ENCODE data around the gene TXNL4A. TPM values are rescaled to one million over a fixed set of nuclear protein-coding genes. Genes with fewer than 3 reads are reported as not detected.
"Not testable (repeated sequence)": the region's sequence is repeated elsewhere in the genome, so short reads cannot be mapped to it uniquely, and the experiment has no call there.

TXNL4A gene
- 78.2 TPM for total RNA-seq
- long read RNA-seq, transcript TXNL4A-201 (3 exons, 3,504 nt), result major isoform, 54 of 78 reads
- long read RNA-seq, transcript TXNL4A-202 (4 exons, 803 nt), result minor isoform, 8 of 78 reads
- long read RNA-seq, partial matches to known transcripts, result 1 of 78 reads
- long read RNA-seq, other reads (novel, unspliced or antisense), result 12 of 78 reads

- intact Hi-C loops (cut with DNase I), result no loop called here
- ATAC-seq (ENCODE audit: poor library complexity) (peak; percentile 100), DNase-seq (peak; percentile 94)
These were observed at the start of gene TXNL4A for GRCh38 chr18:79988451-79989194. TXNL4A (minus strand) TSS chr18:79988563; CDS start chr18:79988392, 171 bp downstream.

GRCh38 chr18:80037300-80037699 lies 48.9 kb upstream of the TXNL4A start:
- DNase-seq (no peak), ATAC-seq (ENCODE audit: poor library complexity) (no peak)
- intact Hi-C loops (cut with DNase I), result loop anchor here (10.0 kb wide), 1 partner anchor 82 kb away; the partner anchor contains the start of gene SLC66A2

- ATAC-seq (ENCODE audit: poor library complexity) (no peak), DNase-seq (no peak)
- intact Hi-C loops (cut with DNase I), result loop anchor here (10.0 kb wide), 1 partner anchor 81 kb away; the partner anchor contains the start of gene SLC66A2
These were observed 47.6 kb upstream of the TXNL4A start for GRCh38 chr18:80035997-80036396.

GRCh38 chr18:80034852-80035406 lies 46.6 kb upstream of the TXNL4A start:
- intact Hi-C loops (cut with DNase I), result loop anchor here (10.0 kb wide), 1 partner anchor 80 kb away; the partner anchor contains the start of gene SLC66A2
- no peak for DNase-seq
- ATAC-seq (ENCODE audit: poor library complexity), result no peak

- ATAC-seq (ENCODE audit: poor library complexity), result peak; percentile 95
- intact Hi-C loops (cut with DNase I), result loop anchor here (10.0 kb wide), 1 partner anchor 79 kb away; the partner anchor contains the start of gene SLC66A2
- DNase-seq, result peak; percentile 100
These were observed 45.9 kb upstream of the TXNL4A start, which contains the start of gene RBFA for GRCh38 chr18:80034068-80034851. RBFA (plus strand) TSS chr18:80034434; CDS start chr18:80034496, 62 bp downstream.

GRCh38 chr18:80033181-80034067 lies 45.1 kb upstream of the TXNL4A start:
- intact Hi-C loops (cut with DNase I), result loop anchor here (10.0 kb wide), 1 partner anchor 79 kb away; the partner anchor contains the start of gene SLC66A2
- peak; percentile 91 for DNase-seq
- ATAC-seq (ENCODE audit: poor library complexity), result peak; percentile 70

GRCh38 chr18:80029690-80030089 lies 41.3 kb upstream of the TXNL4A start:
- intact Hi-C loops (cut with DNase I), result loop anchor here (10.0 kb wide), 1 partner anchor 75 kb away; the partner anchor contains the start of gene SLC66A2
- DNase-seq (no peak), ATAC-seq (ENCODE audit: poor library complexity) (no peak)

- ATAC-seq (ENCODE audit: poor library complexity); DNase-seq; intact Hi-C loops (cut with DNase I): not testable (repeated sequence)
These were observed 39.4 kb upstream of the TXNL4A start for GRCh38 chr18:80027719-80028118.

GRCh38 chr18:80026363-80026762 lies 38.0 kb upstream of the TXNL4A start:
- intact Hi-C loops (cut with DNase I), result no loop called here
- DNase-seq (no peak), ATAC-seq (ENCODE audit: poor library complexity) (no peak)

GRCh38 chr18:80023173-80023572 lies 34.8 kb upstream of the TXNL4A start:
- ATAC-seq (ENCODE audit: poor library complexity), result no peak
- intact Hi-C loops (cut with DNase I), result no loop called here
- DNase-seq, result no peak

- no peak for ATAC-seq (ENCODE audit: poor library complexity)
- intact Hi-C loops (cut with DNase I), result no loop called here
- no peak for DNase-seq
These were observed 34.2 kb upstream of the TXNL4A start for GRCh38 chr18:80022613-80023012.

- DNase-seq (no peak), ATAC-seq (ENCODE audit: poor library complexity) (no peak)
- intact Hi-C loops (cut with DNase I), result no loop called here
These were observed 24.4 kb upstream of the TXNL4A start for GRCh38 chr18:80012714-80013113.

- intact Hi-C loops (cut with DNase I); DNase-seq; ATAC-seq (ENCODE audit: poor library complexity): not testable (repeated sequence)
These were observed 23.3 kb upstream of the TXNL4A start for GRCh38 chr18:80011496-80012137.

GRCh38 chr18:80010551-80010906 lies 22.2 kb upstream of the TXNL4A start:
- intact Hi-C loops (cut with DNase I), result no loop called here
- peak; percentile 60 for ATAC-seq (ENCODE audit: poor library complexity)
- no peak for DNase-seq

- intact Hi-C loops (cut with DNase I), result no loop called here
- DNase-seq (peak; percentile 79), ATAC-seq (ENCODE audit: poor library complexity) (peak; percentile 99)
These were observed 21.5 kb upstream of the TXNL4A start for GRCh38 chr18:80009661-80010550.

- intact Hi-C loops (cut with DNase I), result no loop called here
- no peak for DNase-seq
- no peak for ATAC-seq (ENCODE audit: poor library complexity)
These were observed 18.4 kb upstream of the TXNL4A start for GRCh38 chr18:80006724-80007123.

Data from Right ventricle myocardium superior (tissue), 1 donor.